WTC11 (cell line): Measurements from ENCODE around the gene IRF2. TPM values are rescaled to one million over a fixed set of nuclear protein-coding genes. Genes with fewer than 3 reads are reported as not detected.

Experiments used
- ATAC-seq: fragments of 200-7000 bp; cut with Tn5 transposase; 2 replicates; pipeline ENCODE4 v1.10.0; 2021; ENCODE audit warnings: mild to moderate bottlenecking, moderate library complexity
- CTCF ChIA-PET: fragments of 300-600 bp; sonication (Branson Sonifier 250); formaldehyde crosslinking; loops from one replicate; lab custom pipeline; 2021; ENCODE audit warnings: antibody characterized with exemption; lab: Charles Lee
- POLR2A ChIA-PET: fragments of 350-600 bp; sonication (Branson Sonifier 250); formaldehyde crosslinking; loops from one replicate; lab custom pipeline; 2021; ENCODE audit warnings: antibody characterized with exemption; lab: Charles Lee
- DNase-seq: peaks from one replicate; pipeline ENCODE4 v3.0.0; 2021; ENCODE audit warnings: low spot score
- H3K27ac Mint-ChIP-seq: 2 replicates; pipeline ENCODE4 v1.8.0; 2021; ENCODE audit warnings: mixed read lengths
- H3K27me3 Mint-ChIP-seq: 2 replicates; pipeline ENCODE4 v1.8.0; 2021; ENCODE audit warnings: low read depth, mild to moderate bottlenecking, moderate library complexity, mixed read lengths
- H3K36me3 Mint-ChIP-seq: 2 replicates; pipeline ENCODE4 v1.8.0; 2021; ENCODE audit warnings: mixed read lengths
- H3K4me1 Mint-ChIP-seq: 2 replicates; pipeline ENCODE4 v1.8.0; 2022; ENCODE audit warnings: mixed read lengths
- H3K4me3 Mint-ChIP-seq: 2 replicates; pipeline ENCODE4 v1.8.0; 2021; ENCODE audit warnings: mild to moderate bottlenecking, moderate library complexity, mixed read lengths
- H3K9me3 Mint-ChIP-seq: 2 replicates; pipeline ENCODE4 v1.8.0; 2021; ENCODE audit warnings: mixed read lengths
- CDX4 ChIP-seq: fragments of 250-450 bp; sonication (Bioruptor Pico); IDR thresholded peaks from 2 replicates; pipeline ENCODE4 v1.9.0; 2021; ENCODE audit warnings: moderate library complexity, mild to moderate bottlenecking, inconsistent platforms, borderline replicate concordance
- CREM ChIP-seq: sonication (generic); formaldehyde crosslinking; IDR thresholded peaks from 2 replicates; pipeline ENCODE4 v1.8.1; 2022; ENCODE audit warnings: mild to moderate bottlenecking, missing genetic modification reagents, moderate library complexity
- E2F4 ChIP-seq: sonication (generic); formaldehyde crosslinking; IDR thresholded peaks from 2 replicates; pipeline ENCODE4 v1.8.1; 2022; ENCODE audit warnings: low read depth, mild to moderate bottlenecking, moderate library complexity, missing genetic modification reagents, borderline replicate concordance
- ELF4 ChIP-seq: sonication (generic); formaldehyde crosslinking; IDR thresholded peaks from 2 replicates; pipeline ENCODE4 v1.8.1; 2022; ENCODE audit warnings: low read depth, mild to moderate bottlenecking, moderate library complexity, missing genetic modification reagents
- EMX1 ChIP-seq: fragments of 250-450 bp; sonication (Bioruptor Pico); IDR thresholded peaks from 2 replicates; pipeline ENCODE4 v1.8.0; 2021; ENCODE audit warnings: mild to moderate bottlenecking
- ESRRA ChIP-seq: sonication (generic); formaldehyde crosslinking; IDR thresholded peaks from 2 replicates; pipeline ENCODE4 v1.8.1; 2022; ENCODE audit warnings: mild to moderate bottlenecking, missing genetic modification reagents, borderline replicate concordance
- FOXP4 ChIP-seq: sonication (generic); formaldehyde crosslinking; IDR thresholded peaks from 2 replicates; pipeline ENCODE4 v1.8.0; 2022; ENCODE audit warnings: mild to moderate bottlenecking, missing genetic modification reagents
- HMGA2 ChIP-seq: fragments of 250-450 bp; sonication (Bioruptor Pico); IDR thresholded peaks from 2 replicates; pipeline ENCODE4 v1.4.0; 2021; ENCODE audit warnings: mild to moderate bottlenecking, moderate library complexity
- SMAD3 ChIP-seq: sonication (generic); formaldehyde crosslinking; IDR thresholded peaks from 2 replicates; pipeline ENCODE4 v1.8.0; 2022; ENCODE audit warnings: missing genetic modification reagents, mild to moderate bottlenecking, borderline replicate concordance
- TEAD1 ChIP-seq: sonication (generic); formaldehyde crosslinking; IDR thresholded peaks from 2 replicates; pipeline ENCODE4 v1.8.0; 2022; ENCODE audit warnings: mild to moderate bottlenecking, missing genetic modification reagents
- ZBTB21 ChIP-seq: sonication (generic); formaldehyde crosslinking; IDR thresholded peaks from 2 replicates; pipeline ENCODE4 v1.8.1; 2023; ENCODE audit warnings: mild to moderate bottlenecking, missing genetic modification reagents, borderline replicate concordance
- ZNF138 ChIP-seq: sonication (generic); formaldehyde crosslinking; conservative IDR thresholded peaks from 2 replicates; pipeline ENCODE4 v1.8.1; 2022; ENCODE audit warnings: mild to moderate bottlenecking, moderate library complexity, missing genetic modification reagents
- ZNF416 ChIP-seq: fragments of 250-450 bp; sonication (Bioruptor Pico); IDR thresholded peaks from 2 replicates; pipeline ENCODE4 v1.9.0; 2021; ENCODE audit warnings: mild to moderate bottlenecking, inconsistent platforms
- ZNF425 ChIP-seq: fragments of 250-450 bp; sonication (Bioruptor Pico); conservative IDR thresholded peaks from 2 replicates; pipeline ENCODE4 v1.9.0; 2021; ENCODE audit warnings: mild to moderate bottlenecking
- ZNF671 ChIP-seq: fragments of 250-450 bp; sonication (Bioruptor Pico); IDR thresholded peaks from 2 replicates; pipeline ENCODE4 v1.8.0; 2021; ENCODE audit warnings: mild to moderate bottlenecking
- total RNA-seq: library from RNA; stranded (reverse); gene quantifications from 3 replicates; pipeline ENCODE4 v1.2.3, GENCODE V29; 2021
- TF ChIP-seq, protein P1 (sequence below): fragments of 250-450 bp; sonication (Bioruptor Pico); IDR thresholded peaks from 2 replicates; pipeline ENCODE4 v1.9.0; 2021; ENCODE audit warnings: mild to moderate bottlenecking
- TF ChIP-seq, protein P2 (sequence below): sonication (generic); formaldehyde crosslinking; IDR thresholded peaks from 2 replicates; pipeline ENCODE4 v1.8.1; 2023; ENCODE audit warnings: mild to moderate bottlenecking, missing genetic modification reagents, moderate library complexity
- TF ChIP-seq, protein P3 (sequence below): sonication (generic); formaldehyde crosslinking; IDR thresholded peaks from 2 replicates; pipeline ENCODE4 v1.8.0; 2022; ENCODE audit warnings: missing genetic modification reagents
- TF ChIP-seq, protein P4 (sequence below): sonication (generic); formaldehyde crosslinking; IDR thresholded peaks from 2 replicates; pipeline ENCODE4 v1.8.1; 2022; ENCODE audit warnings: missing genetic modification reagents, borderline replicate concordance

IRF2 gene
- total RNA-seq, 1 experiment from 2014 or later = 11.8 TPM

DNA sequence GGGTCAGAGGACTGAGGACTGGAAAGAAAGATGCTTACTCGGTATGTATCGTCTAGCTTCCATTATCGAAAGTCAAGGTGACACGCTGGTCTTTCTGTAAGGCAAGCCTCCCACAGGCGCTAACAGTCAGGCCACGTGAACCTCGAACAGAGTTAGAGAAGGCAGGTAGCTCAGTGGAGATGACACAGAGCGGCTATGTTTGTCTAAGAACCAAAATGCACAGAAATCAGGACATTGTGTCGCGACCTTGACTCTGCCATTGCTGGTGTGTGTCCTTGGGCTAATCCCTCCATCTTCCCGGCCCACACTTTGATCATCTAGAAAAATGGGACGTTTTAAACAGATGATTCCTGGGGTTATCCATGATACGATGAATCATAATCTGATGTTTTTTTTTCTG lies 40.3 kb downstream of the IRF2 start (continued):
- TF ChIP-seq, protein P1, sequence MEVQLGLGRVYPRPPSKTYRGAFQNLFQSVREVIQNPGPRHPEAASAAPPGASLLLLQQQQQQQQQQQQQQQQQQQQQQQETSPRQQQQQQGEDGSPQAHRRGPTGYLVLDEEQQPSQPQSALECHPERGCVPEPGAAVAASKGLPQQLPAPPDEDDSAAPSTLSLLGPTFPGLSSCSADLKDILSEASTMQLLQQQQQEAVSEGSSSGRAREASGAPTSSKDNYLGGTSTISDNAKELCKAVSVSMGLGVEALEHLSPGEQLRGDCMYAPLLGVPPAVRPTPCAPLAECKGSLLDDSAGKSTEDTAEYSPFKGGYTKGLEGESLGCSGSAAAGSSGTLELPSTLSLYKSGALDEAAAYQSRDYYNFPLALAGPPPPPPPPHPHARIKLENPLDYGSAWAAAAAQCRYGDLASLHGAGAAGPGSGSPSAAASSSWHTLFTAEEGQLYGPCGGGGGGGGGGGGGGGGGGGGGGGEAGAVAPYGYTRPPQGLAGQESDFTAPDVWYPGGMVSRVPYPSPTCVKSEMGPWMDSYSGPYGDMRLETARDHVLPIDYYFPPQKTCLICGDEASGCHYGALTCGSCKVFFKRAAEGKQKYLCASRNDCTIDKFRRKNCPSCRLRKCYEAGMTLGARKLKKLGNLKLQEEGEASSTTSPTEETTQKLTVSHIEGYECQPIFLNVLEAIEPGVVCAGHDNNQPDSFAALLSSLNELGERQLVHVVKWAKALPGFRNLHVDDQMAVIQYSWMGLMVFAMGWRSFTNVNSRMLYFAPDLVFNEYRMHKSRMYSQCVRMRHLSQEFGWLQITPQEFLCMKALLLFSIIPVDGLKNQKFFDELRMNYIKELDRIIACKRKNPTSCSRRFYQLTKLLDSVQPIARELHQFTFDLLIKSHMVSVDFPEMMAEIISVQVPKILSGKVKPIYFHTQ (CRISPR knock-in tag) = no peak
- TF ChIP-seq SMAD3 (CRISPR knock-in tag) = no peak
- TF ChIP-seq TEAD1 (CRISPR knock-in tag) = no peak
- TF ChIP-seq HMGA2 (CRISPR knock-in tag) = no peak
- no peak for TF ChIP-seq ZNF671
- TF ChIP-seq ZBTB21 (CRISPR knock-in tag) = no peak
- TF ChIP-seq E2F4 (CRISPR knock-in tag) = no peak
- no peak for TF ChIP-seq ESRRA (CRISPR knock-in tag)
- no peak for TF ChIP-seq FOXP4 (CRISPR knock-in tag)

DNA sequence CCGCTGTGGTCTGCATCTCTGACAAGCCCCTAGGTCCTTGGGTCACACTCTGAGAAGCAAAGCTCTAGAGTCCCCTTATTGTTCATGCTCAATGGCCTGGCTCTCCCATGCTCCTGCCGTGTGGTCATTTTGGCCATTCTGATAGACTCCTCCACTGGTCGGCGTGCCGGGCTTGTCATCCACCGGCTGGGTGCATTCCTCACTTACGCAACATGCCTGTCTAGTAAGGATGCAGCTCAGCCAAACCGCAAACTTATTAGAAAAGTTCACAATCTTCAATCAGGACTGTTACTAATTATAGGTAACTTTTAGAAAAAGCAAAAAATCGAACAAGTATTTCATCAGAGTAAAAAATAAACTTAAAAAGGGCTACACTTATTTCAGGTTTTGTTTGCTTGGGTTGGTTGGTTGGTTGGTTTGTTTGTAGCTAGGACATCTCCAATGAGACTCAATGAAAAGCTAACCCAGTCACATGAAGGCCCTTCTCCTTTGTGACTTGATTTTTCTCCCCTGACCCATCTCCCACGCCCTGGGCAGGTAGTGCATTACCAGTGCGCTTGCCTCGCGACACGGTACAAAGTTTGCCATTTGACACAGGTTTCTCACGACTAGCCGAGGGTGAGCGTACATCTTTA lies 41.0 kb downstream of the IRF2 start:
- POLR2A ChIA-PET = no interaction called here
- no peaks in the 10 kb centered on the region for H3K27me3 Mint-ChIP-seq

More for the DNA sequence above, 41.0 kb downstream of the IRF2 start:
- peak overlapping the region; percentile 64; the same call in 1 of the 2 replicates for H3K27ac Mint-ChIP-seq
- no peak for DNase-seq
- TF ChIP-seq, protein P2, sequence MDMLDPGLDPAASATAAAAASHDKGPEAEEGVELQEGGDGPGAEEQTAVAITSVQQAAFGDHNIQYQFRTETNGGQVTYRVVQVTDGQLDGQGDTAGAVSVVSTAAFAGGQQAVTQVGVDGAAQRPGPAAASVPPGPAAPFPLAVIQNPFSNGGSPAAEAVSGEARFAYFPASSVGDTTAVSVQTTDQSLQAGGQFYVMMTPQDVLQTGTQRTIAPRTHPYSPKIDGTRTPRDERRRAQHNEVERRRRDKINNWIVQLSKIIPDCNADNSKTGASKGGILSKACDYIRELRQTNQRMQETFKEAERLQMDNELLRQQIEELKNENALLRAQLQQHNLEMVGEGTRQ (CRISPR knock-in tag) = no peak
- TF ChIP-seq EMX1 (CRISPR knock-in tag) (no peak), ZNF671 (no peak), ZNF138 (CRISPR knock-in tag) (no peak), CDX4 (CRISPR knock-in tag) (no peak), ZNF425 (CRISPR knock-in tag) (no peak), ELF4 (no peak), CREM (CRISPR knock-in tag) (no peak), ZNF416 (CRISPR knock-in tag) (no peak)
- TF ChIP-seq, protein P3, sequence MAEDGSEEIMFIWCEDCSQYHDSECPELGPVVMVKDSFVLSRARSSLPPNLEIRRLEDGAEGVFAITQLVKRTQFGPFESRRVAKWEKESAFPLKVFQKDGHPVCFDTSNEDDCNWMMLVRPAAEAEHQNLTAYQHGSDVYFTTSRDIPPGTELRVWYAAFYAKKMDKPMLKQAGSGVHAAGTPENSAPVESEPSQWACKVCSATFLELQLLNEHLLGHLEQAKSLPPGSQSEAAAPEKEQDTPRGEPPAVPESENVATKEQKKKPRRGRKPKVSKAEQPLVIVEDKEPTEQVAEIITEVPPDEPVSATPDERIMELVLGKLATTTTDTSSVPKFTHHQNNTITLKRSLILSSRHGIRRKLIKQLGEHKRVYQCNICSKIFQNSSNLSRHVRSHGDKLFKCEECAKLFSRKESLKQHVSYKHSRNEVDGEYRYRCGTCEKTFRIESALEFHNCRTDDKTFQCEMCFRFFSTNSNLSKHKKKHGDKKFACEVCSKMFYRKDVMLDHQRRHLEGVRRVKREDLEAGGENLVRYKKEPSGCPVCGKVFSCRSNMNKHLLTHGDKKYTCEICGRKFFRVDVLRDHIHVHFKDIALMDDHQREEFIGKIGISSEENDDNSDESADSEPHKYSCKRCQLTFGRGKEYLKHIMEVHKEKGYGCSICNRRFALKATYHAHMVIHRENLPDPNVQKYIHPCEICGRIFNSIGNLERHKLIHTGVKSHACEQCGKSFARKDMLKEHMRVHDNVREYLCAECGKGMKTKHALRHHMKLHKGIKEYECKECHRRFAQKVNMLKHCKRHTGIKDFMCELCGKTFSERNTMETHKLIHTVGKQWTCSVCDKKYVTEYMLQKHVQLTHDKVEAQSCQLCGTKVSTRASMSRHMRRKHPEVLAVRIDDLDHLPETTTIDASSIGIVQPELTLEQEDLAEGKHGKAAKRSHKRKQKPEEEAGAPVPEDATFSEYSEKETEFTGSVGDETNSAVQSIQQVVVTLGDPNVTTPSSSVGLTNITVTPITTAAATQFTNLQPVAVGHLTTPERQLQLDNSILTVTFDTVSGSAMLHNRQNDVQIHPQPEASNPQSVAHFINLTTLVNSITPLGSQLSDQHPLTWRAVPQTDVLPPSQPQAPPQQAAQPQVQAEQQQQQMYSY (CRISPR knock-in tag) = no peak
- TF ChIP-seq, protein P4, sequence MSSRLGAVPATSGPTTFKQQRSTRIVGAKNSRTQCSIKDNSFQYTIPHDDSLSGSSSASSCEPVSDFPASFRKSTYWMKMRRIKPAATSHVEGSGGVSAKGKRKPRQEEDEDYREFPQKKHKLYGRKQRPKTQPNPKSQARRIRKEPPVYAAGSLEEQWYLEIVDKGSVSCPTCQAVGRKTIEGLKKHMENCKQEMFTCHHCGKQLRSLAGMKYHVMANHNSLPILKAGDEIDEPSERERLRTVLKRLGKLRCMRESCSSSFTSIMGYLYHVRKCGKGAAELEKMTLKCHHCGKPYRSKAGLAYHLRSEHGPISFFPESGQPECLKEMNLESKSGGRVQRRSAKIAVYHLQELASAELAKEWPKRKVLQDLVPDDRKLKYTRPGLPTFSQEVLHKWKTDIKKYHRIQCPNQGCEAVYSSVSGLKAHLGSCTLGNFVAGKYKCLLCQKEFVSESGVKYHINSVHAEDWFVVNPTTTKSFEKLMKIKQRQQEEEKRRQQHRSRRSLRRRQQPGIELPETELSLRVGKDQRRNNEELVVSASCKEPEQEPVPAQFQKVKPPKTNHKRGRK (CRISPR knock-in tag) = no peak
- no peak for ATAC-seq
- CTCF ChIA-PET = no interaction called here
- peaks cover 49% of the 10 kb centered on the region for H3K4me1 Mint-ChIP-seq
- no peaks in the 10 kb centered on the region for H3K36me3 Mint-ChIP-seq
- no peaks in the 10 kb centered on the region for H3K9me3 Mint-ChIP-seq
- H3K4me3 Mint-ChIP-seq = no peak overlapping the region
